H1 (cell line): ENCODE measurements around the gene MAP6. TPM values are rescaled to one million over a fixed set of nuclear protein-coding genes. Genes with fewer than 3 reads are reported as not detected.
A peak's percentile ranks its signal among the peaks of the same experiment; 100 is the strongest.

ENCODE experiments used
- CTCF ChIA-PET: fragments of 300-600 bp; sonication (Branson Sonifier 250); formaldehyde crosslinking; loops from one replicate; lab custom pipeline; 2021; ENCODE audit not compliant: partially characterized antibody; lab: Charles Lee
- POLR2A ChIA-PET: fragments of 300-600 bp; sonication (Branson Sonifier 250); formaldehyde crosslinking; loops from one replicate; lab custom pipeline; 2021; ENCODE audit warnings: inconsistent platforms; ENCODE audit not compliant: partially characterized antibody; lab: Charles Lee
- DNase-seq, 2 experiments: peaks; one replicate each; pipeline versions ENCODE4 v3.0.0 to v3.0.0-alpha.2; 2010 to 2022; ENCODE audit warnings: low spot score in 2 of 2, low read depth in 1 of 2, mixed read lengths in 1 of 2
- FAIRE-seq: peaks from 2 replicates; lab custom pipeline; 2011; peaks lifted over from hg19 to GRCh38; lab: Jason Lieb, UNC
- H2AFZ ChIP-seq: 2 replicates; pipeline ENCODE4 v1.8.1; 2012; ENCODE audit warnings: low read length, inconsistent platforms
- H2AK5ac ChIP-seq: 2 replicates; pipeline ENCODE4 v1.6.1; 2013; ENCODE audit warnings: low read depth, low read length
- H2BK120ac ChIP-seq: replicated peaks from 2 replicates; pipeline ENCODE3; 2013; ENCODE audit warnings: low read depth, low read length, inconsistent platforms
- H2BK12ac ChIP-seq: 2 replicates; pipeline ENCODE4 v1.6.1; 2013; ENCODE audit warnings: low read depth, low read length
- H2BK15ac ChIP-seq: 2 replicates; pipeline ENCODE4 v1.6.1; 2013; ENCODE audit warnings: low read length
- H2BK20ac ChIP-seq: 2 replicates; pipeline ENCODE4 v1.6.1; 2013; ENCODE audit warnings: low read length
- H2BK5ac ChIP-seq: 2 replicates; pipeline ENCODE4 v1.6.1; 2013; ENCODE audit warnings: low read depth, low read length
- H3K14ac ChIP-seq: 2 replicates; pipeline ENCODE4 v1.6.1; 2013; ENCODE audit warnings: inconsistent platforms; ENCODE audit not compliant: insufficient read length
- H3K18ac ChIP-seq: 2 replicates; pipeline ENCODE4 v1.6.1; 2013; ENCODE audit warnings: low read length; ENCODE audit errors: extremely low read depth
- H3K23ac ChIP-seq: 2 replicates; pipeline ENCODE4 v1.6.1; 2013; ENCODE audit warnings: inconsistent platforms; ENCODE audit not compliant: insufficient read length
- H3K23me2 ChIP-seq: 2 replicates; pipeline ENCODE4 v1.6.1; 2013; ENCODE audit warnings: low read depth, low read length
- H3K27ac ChIP-seq: 2 replicates; pipeline ENCODE4 v1.6.1; 2011; ENCODE audit warnings: low read depth, low read length, inconsistent platforms
- H3K27me3 ChIP-seq, 4 experiments: replicated peaks in 1 of 4; 1 replicate in 1 of 4; 2 replicates in 3 of 4; pipeline versions ENCODE4 v1.6.1 to v1.8.1; 2011 to 2013; ENCODE audit warnings: low read length in 3 of 4, mild to moderate bottlenecking in 3 of 4, inconsistent platforms in 2 of 4, mixed read lengths in 2 of 4, moderate library complexity in 1 of 4; ENCODE audit not compliant: control insufficient read depth in 3 of 4, insufficient read depth in 3 of 4; ENCODE audit errors: extremely low read depth in 1 of 4
- H3K36me3 ChIP-seq, 4 experiments: 2 replicates each; pipeline versions ENCODE4 v1.6.1 to v1.8.1; 2011 to 2013; ENCODE audit warnings: mild to moderate bottlenecking in 4 of 4, low read length in 3 of 4, moderate library complexity in 2 of 4, control low read depth in 1 of 4, inconsistent platforms in 1 of 4; ENCODE audit not compliant: insufficient read depth in 4 of 4, control insufficient read depth in 2 of 4
- H3K4ac ChIP-seq: replicated peaks from 2 replicates; pipeline ENCODE3; 2013; ENCODE audit warnings: low read length, low read depth, mixed read lengths, inconsistent platforms; ENCODE audit not compliant: insufficient read length
- H3K4me1 ChIP-seq, 4 experiments: replicated peaks in 1 of 4; 1 replicate in 1 of 4; 2 replicates in 3 of 4; pipeline versions ENCODE4 v1.6.1 to v1.8.1; 2011 to 2013; ENCODE audit warnings: low read length in 3 of 4, inconsistent platforms in 2 of 4, mixed read lengths in 1 of 4; ENCODE audit not compliant: insufficient read depth in 4 of 4, control insufficient read depth in 3 of 4
- H3K4me2 ChIP-seq, 2 experiments: 2 replicates each; pipeline versions ENCODE4 v1.6.1 to v1.8.1; 2011 to 2013; ENCODE audit warnings: low read depth in 2 of 2, low read length in 2 of 2, control low read depth in 1 of 2, inconsistent platforms in 1 of 2, mild to moderate bottlenecking in 1 of 2; ENCODE audit not compliant: insufficient read depth in 1 of 2
- H3K4me3 ChIP-seq, 4 experiments: fragments of 200-600, 300-600 bp in 1 of 4; sonication (generic), shearing (Covaris generic), sonication (Bioruptor Twin) in 1 of 4; 2 replicates each; pipeline versions ENCODE4 v1.5.1 to v1.8.1; 2011 to 2016; ENCODE audit warnings: low read length in 4 of 4, low read depth in 3 of 4, control low read depth in 2 of 4, inconsistent platforms in 2 of 4, mild to moderate bottlenecking in 2 of 4, mixed read lengths in 1 of 4, moderate library complexity in 1 of 4; ENCODE audit not compliant: insufficient read depth in 2 of 4; ENCODE audit errors: extremely low read depth in 1 of 4
- H3K56ac ChIP-seq: replicated peaks from 2 replicates; pipeline ENCODE3; 2013; ENCODE audit warnings: low read depth, mild to moderate bottlenecking, mixed read lengths, low read length, inconsistent platforms; ENCODE audit not compliant: insufficient read length
- H3K79me1 ChIP-seq: 2 replicates; pipeline ENCODE4 v1.6.1; 2013; ENCODE audit warnings: low read depth, low read length, control low read depth
- H3K79me2 ChIP-seq, 2 experiments: 2 replicates each; pipeline versions ENCODE4 v1.6.1 to v1.8.1; 2012 to 2013; ENCODE audit warnings: low read length in 2 of 2, mild to moderate bottlenecking in 2 of 2, inconsistent platforms in 1 of 2; ENCODE audit not compliant: insufficient read depth in 2 of 2, control insufficient read depth in 1 of 2
- H3K9ac ChIP-seq, 4 experiments: replicated peaks in 1 of 4; 1 replicate in 1 of 4; 2 replicates in 3 of 4; pipeline versions ENCODE4 v1.6.1 to v1.8.1; 2011 to 2013; ENCODE audit warnings: low read depth in 3 of 4, low read length in 3 of 4, control low read depth in 2 of 4, mild to moderate bottlenecking in 2 of 4, moderate library complexity in 2 of 4, inconsistent platforms in 1 of 4; ENCODE audit errors: extremely low read depth in 1 of 4
- H3K9me3 ChIP-seq, 2 experiments: 2 replicates each; pipeline versions ENCODE4 v1.6.1 to v1.8.1; 2012 to 2013; ENCODE audit warnings: mild to moderate bottlenecking in 2 of 2, moderate library complexity in 2 of 2, control low read depth in 1 of 2, inconsistent platforms in 1 of 2, low read depth in 1 of 2, low read length in 1 of 2, mixed read lengths in 1 of 2; ENCODE audit not compliant: insufficient read depth in 2 of 2
- H4K20me1 ChIP-seq, 2 experiments: replicated peaks in 1 of 2; 2 replicates each; pipeline versions ENCODE3 to v1.8.1; 2011 to 2013; ENCODE audit warnings: inconsistent platforms in 2 of 2, low read length in 2 of 2, mild to moderate bottlenecking in 1 of 2; ENCODE audit not compliant: insufficient read depth in 2 of 2, control insufficient read depth in 1 of 2
- H4K5ac ChIP-seq: 2 replicates; pipeline ENCODE4 v1.6.1; 2013; ENCODE audit warnings: low read length, low read depth, mixed read lengths, inconsistent platforms; ENCODE audit not compliant: insufficient read length
- H4K8ac ChIP-seq: 2 replicates; pipeline ENCODE4 v1.8.0; 2013; ENCODE audit warnings: mild to moderate bottlenecking, moderate library complexity, low read length, inconsistent platforms; ENCODE audit not compliant: insufficient read depth; ENCODE audit errors: extremely low read depth
- H4K91ac ChIP-seq: replicated peaks from 2 replicates; pipeline ENCODE3; 2013; ENCODE audit warnings: low read length, mixed read lengths, inconsistent platforms; ENCODE audit not compliant: insufficient read length
- ASH2L ChIP-seq: fragments of 200-600, 300-600 bp; sonication (generic); IDR thresholded peaks from one replicate; pipeline ENCODE4 v1.7.1; 2017; ENCODE audit warnings: low read length
- BCL11A ChIP-seq, 2 experiments: IDR thresholded peaks; one replicate each; pipeline ENCODE4 v1.6.1; 2011; ENCODE audit warnings: low read depth in 2 of 2, low read length in 2 of 2, mild to moderate bottlenecking in 2 of 2
- CEBPB ChIP-seq: IDR thresholded peaks from 2 replicates; pipeline ENCODE4 v1.6.1; 2012; ENCODE audit warnings: low read depth, low read length
- CREB1 ChIP-seq: IDR thresholded peaks from 2 replicates; pipeline ENCODE4 v1.6.1; 2012; ENCODE audit warnings: inconsistent platforms
- CTCF ChIP-seq, 3 experiments: IDR thresholded peaks; 1 replicate in 2 of 3; 2 replicates in 1 of 3; pipeline versions ENCODE4 v1.5.1 to v1.6.1; 2011; ENCODE audit warnings: low read length in 3 of 3, mild to moderate bottlenecking in 3 of 3, inconsistent platforms in 2 of 3, low read depth in 1 of 3, moderate library complexity in 1 of 3; ENCODE audit not compliant: insufficient read depth in 1 of 3; ENCODE audit errors: control extremely low read depth in 1 of 3
- RBBP5 ChIP-seq: IDR thresholded peaks from 2 replicates; pipeline ENCODE4 v1.7.1; 2012; ENCODE audit warnings: low read depth, mild to moderate bottlenecking, inconsistent platforms, low read length, moderate library complexity, borderline replicate concordance
- SUZ12 ChIP-seq: fragments of 200-600 bp; sonication (generic); IDR thresholded peaks from 2 replicates; pipeline ENCODE4 v1.6.1; 2012; ENCODE audit warnings: mild to moderate bottlenecking, inconsistent platforms, low read length, moderate library complexity, mixed read lengths
- WGBS, 2 experiments: shearing (Covaris generic) in 1 of 2; methylation state at CpG; one replicate each; pipeline versions ENCODE4 v1.1.6 to v1.1.7; 2013 to 2015; ENCODE audit warnings: low lambda C conversion rate in 2 of 2, mixed read lengths in 2 of 2, inconsistent platforms in 1 of 2, low coverage in 1 of 2, missing lambda C conversion rate in 1 of 2; ENCODE audit not compliant: insufficient replicate concordance in 2 of 2, insufficient coverage in 1 of 2, insufficient read length in 1 of 2; ENCODE audit errors: extremely low coverage in 1 of 2, missing lambda C conversion rate in 1 of 2; 5-methylcytosine and 5-hydroxymethylcytosine counted together
- long read RNA-seq, 2 experiments: library from RNA in 1 of 2; library from capped mRNA in 1 of 2; stranded (forward); transcript quantifications; one replicate each; pipeline ENCODE4 v2.0.0, GENCODE V29; 2021; ENCODE audit warnings: inconsistent platforms in 1 of 2
- polyA minus RNA-seq, 3 experiments: library from RNA; depleted of rRNA, polyadenylated mRNA; stranded (reverse); fragments of >200 nt; gene quantifications; 1 replicate in 2 of 3; 2 replicates in 1 of 3; pipeline ENCODE4 v1.2.3, GENCODE V29; 2011
- polyA plus RNA-seq, 7 experiments: library from polyadenylated mRNA; depleted of rRNA in 3 of 7; stranded (reverse) in 5 of 7; unstranded in 2 of 7; fragments of >200 nt in 5 of 7; fragments of 200-250 nt in 2 of 7; gene quantifications; 1 replicate in 5 of 7; 2 replicates in 1 of 7; 4 replicates in 1 of 7; pipeline versions ENCODE4 v1.2.1 to v1.2.3, GENCODE V29; 2011 to 2013; ENCODE audit warnings: missing spikeins in 2 of 7, mixed read lengths in 2 of 7
- total RNA-seq: library from RNA; stranded (reverse); fragmentation: NEBNext Ultra II Directional; extraction: Animal tissue kit (Norgen Biotek cat#: 25700); gene quantifications from 2 replicates; pipeline ENCODE4 v1.2.1, GENCODE V29; 2021

MAP6 gene
- 0.54 and 0.94 TPM in 2 replicates for total RNA-seq
- 0.49 and 0.89 TPM in 2 replicates for polyA plus RNA-seq (2011; rRNA removed)
- polyA plus RNA-seq (2011; cell fraction: cytosol; rRNA removed), result 0.65 TPM
- polyA plus RNA-seq (2011; cell fraction: nucleus; rRNA removed), result 1.3 TPM
- 0.96 to 1.3 TPM (median 1.0 TPM) in 4 replicates for polyA plus RNA-seq (2012, experiment 1 of 2)
- 0.68 TPM for polyA plus RNA-seq (2012, experiment 2 of 2)
- 0.22 TPM for polyA plus RNA-seq (2013, experiment 1 of 2)
- polyA plus RNA-seq (2013, experiment 2 of 2), result 0.09 TPM
- polyA minus RNA-seq (2011; rRNA and poly(A)+ RNA removed), result 0.54 and 1.2 TPM in 2 replicates
- polyA minus RNA-seq (2011; cell fraction: cytosol; rRNA and poly(A)+ RNA removed), result 0.51 TPM
- 0.70 TPM for polyA minus RNA-seq (2011; cell fraction: nucleus; rRNA and poly(A)+ RNA removed)
- long read RNA-seq, experiment 1, result 0 reads
- long read RNA-seq, experiment 2, result 0 reads

DNA sequence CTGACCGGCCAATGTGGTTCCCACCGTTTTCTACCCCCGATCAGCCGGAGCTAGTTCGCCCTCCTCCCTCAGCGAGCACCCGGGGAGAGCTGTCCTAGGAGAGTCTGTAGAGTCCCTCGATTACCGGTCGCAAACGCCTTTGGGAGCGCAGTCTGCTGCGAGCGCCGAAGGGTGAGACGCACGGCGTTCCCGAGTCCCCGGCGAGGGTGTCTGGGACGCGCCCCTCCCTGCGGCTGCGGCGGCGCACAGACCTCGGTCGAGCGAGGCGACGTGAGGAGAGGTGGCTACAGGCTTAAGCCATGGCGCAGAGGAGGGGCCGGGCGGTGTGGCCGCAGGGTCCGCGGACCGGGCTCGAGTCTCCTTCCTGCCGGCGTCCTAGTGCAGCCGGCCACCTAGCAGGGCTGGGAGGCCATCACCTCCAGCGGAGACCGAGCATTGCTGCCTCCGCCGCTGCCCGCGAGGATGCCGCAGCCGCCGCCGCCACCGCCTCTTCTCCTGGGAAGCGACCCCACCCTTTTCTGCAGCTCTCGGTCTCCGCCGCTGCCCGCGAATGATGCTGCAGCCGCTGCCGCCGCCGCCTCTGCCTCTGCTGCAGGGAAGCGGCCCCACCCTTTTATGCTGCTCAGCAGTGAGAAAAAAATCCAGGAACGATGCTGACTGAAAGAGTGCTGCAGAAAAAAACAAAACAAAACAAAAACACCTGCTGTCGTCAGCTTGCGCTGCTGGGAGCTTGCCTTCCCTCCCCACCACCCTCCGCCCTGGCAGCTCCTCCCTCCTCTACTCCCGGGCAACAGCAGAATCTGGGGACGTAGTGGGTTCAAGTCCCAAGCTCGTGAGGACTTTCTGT is at the start of gene MAP6:
Gene MAP6 (minus strand): TSS at position 588 of the 847 bp plus-strand sequence. CDS start 669 bp downstream, outside the sequence.
- Histone ChIP-seq H3K36me3 (no peaks in the 10 kb centered on the region), H3K23ac (no peak within 1 kb of the TSS), H2BK15ac (no peak within 1 kb of the TSS), H3K18ac (no peak within 1 kb of the TSS), H3K4me1 (peaks cover 8 to 20% (median 9%) of the 10 kb centered on the region in 4 experiments), H3K14ac (no peak within 1 kb of the TSS), H3K27ac (no peak within 1 kb of the TSS), H2BK120ac (no peak within 1 kb of the TSS), H3K9ac (no peak within 1 kb of the TSS), H4K8ac (no peak within 1 kb of the TSS; the same call in 1 of the 2 replicates), H3K79me2 (no peaks in the 10 kb centered on the region), H3K4ac (no peak within 1 kb of the TSS), H3K27me3 (peaks cover 43 to 75% (median 64%) of the 10 kb centered on the region in 4 experiments), H4K5ac (no peak within 1 kb of the TSS), H3K4me3 (peak within 1 kb of the TSS; percentile 32 to 66 (median 45)), H2BK20ac (no peak within 1 kb of the TSS), H3K23me2 (peaks cover 15% of the 10 kb centered on the region; the same call in 1 of the 2 replicates), H2AFZ (no peak within 1 kb of the TSS), H3K9me3 (peaks cover 0 to 1% of the 10 kb centered on the region in 2 experiments; a peak in 1 of 4 replicates), H3K56ac (no peak within 1 kb of the TSS), H3K4me2 (peak within 1 kb of the TSS; percentile 79 to 82), H2BK5ac (no peak within 1 kb of the TSS), H2BK12ac (no peak within 1 kb of the TSS), H3K79me1 (no peaks in the 10 kb centered on the region), H2AK5ac (no peak within 1 kb of the TSS), H4K20me1 (no peaks in the 10 kb centered on the region), H4K91ac (no peak within 1 kb of the TSS)
- POLR2A ChIA-PET, result interaction anchor here (2.0 to 2.7 kb wide), 2 partner anchors 85 to 95 kb away, joined by 5 to 6 read pairs; no protein-coding TSS in a partner anchor
- FAIRE-seq, result no peak
- 5% methylated on average over 63 of the region's 72 CpGs; no CpG with 5 or more reads in 1 of the 2 experiments for WGBS, 2 experiments
- CTCF ChIA-PET, result interaction anchor here (0.7 to 1.5 kb wide), 5 partner anchors 14 to 123 kb away, joined by 3 to 5 read pairs (median 4); no protein-coding TSS in a partner anchor
- DNase-seq, result peak in 1 of 2 experiments; percentile 72
- TF ChIP-seq BCL11A (IDR thresholded peaks at IDR 0.05; ENCODE audit: low read depth in 2 of 2, low read length in 2 of 2) (no peak), ASH2L (peak; percentile 27), SUZ12 (peak; percentile 72), RBBP5 (peak; percentile 28; the same call in 1 of the 2 replicates), CEBPB (no peak), CREB1 (peak; percentile 35; the same call in 1 of the 2 replicates), CTCF (IDR thresholded peaks at IDR 0.05; ENCODE audit: control extremely low read depth in 1 of 3, insufficient read depth in 1 of 3, low read depth in 1 of 3, low read length in 3 of 3) (peak in 1 of 3 experiments; percentile 8; a peak in 1 of 4 replicates)
